ENCODE measurements around the gene INPP5D. TPM values are rescaled to one million over a fixed set of nuclear protein-coding genes. Genes with fewer than 3 reads are reported as not detected.

Gene INPP5D
- total and polyA plus RNA-seq, 2 of the 8 experiments (the other 6 are each of a cell fraction or from before 2014, with no cell fraction given), result 4.5 to 7.1 TPM

- TF ChIP-seq RNF2 (IDR thresholded peaks at IDR 0.05; ENCODE audit: borderline replicate concordance, low read depth, low read length, missing control alignments, poor library complexity, severe bottlenecking) (no peak), CTBP2 (IDR thresholded peaks at IDR 0.05; ENCODE audit: borderline replicate concordance, insufficient read depth, insufficient read length, low read length) (no peak), MAX (IDR thresholded peaks at IDR 0.05) (no peak), SUZ12 (IDR thresholded peaks at IDR 0.05; ENCODE audit: low read length) (no peak), SIX5 (IDR thresholded peaks at IDR 0.05; ENCODE audit: low read depth, low read length) (no peak), ASH2L (IDR thresholded peaks at IDR 0.05; ENCODE audit: low read length) (no peak), EZH2 (IDR thresholded peaks at IDR 0.05; ENCODE audit: low read depth, low read length, severe bottlenecking) (no peak), EGR1 (IDR thresholded peaks at IDR 0.05; ENCODE audit: borderline replicate concordance, low read depth, low read length) (no peak), GTF2F1 (IDR thresholded peaks at IDR 0.05; ENCODE audit: borderline replicate concordance, low read depth, low read length) (no peak), TBP (IDR thresholded peaks at IDR 0.05; ENCODE audit: low read depth, low read length) (no peak)
These were observed 149.0 kb downstream of the INPP5D start (continued) for GRCh38 chr2:233209117-233209532.

All from H1 (cell line).